GM12874 (cell line): ENCODE results near the gene C1orf50.

Experiments used
- TF ChIP-seq, protein P1 (sequence below): IDR thresholded peaks from 2 replicates; pipeline ENCODE4 v1.5.1; 2011; ENCODE audit warnings: low read depth, mild to moderate bottlenecking, control low read depth, low read length, moderate library complexity; ENCODE audit not compliant: insufficient read depth

C1orf50 gene

DNA sequence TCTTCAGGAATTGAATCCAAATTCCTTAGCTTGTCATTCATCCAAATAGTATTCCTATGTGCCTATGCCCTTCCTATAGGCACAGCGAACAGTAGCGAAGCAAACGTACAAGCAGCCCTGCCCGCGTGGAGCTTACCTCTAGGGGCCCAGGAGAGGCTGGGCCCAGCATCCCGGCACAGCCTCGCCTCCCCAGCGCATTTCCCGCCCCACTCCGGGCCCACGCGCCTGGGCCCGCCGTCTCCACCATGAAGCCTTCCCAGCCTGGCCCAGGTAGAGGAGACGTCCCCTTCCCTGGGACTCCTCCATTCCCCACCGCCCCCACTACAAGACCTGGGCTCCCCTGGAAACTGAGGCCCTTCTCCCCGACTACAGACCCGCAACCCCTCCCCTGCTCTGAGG, 17.5 kb downstream of the C1orf50 start:
- TF ChIP-seq, protein P1, sequence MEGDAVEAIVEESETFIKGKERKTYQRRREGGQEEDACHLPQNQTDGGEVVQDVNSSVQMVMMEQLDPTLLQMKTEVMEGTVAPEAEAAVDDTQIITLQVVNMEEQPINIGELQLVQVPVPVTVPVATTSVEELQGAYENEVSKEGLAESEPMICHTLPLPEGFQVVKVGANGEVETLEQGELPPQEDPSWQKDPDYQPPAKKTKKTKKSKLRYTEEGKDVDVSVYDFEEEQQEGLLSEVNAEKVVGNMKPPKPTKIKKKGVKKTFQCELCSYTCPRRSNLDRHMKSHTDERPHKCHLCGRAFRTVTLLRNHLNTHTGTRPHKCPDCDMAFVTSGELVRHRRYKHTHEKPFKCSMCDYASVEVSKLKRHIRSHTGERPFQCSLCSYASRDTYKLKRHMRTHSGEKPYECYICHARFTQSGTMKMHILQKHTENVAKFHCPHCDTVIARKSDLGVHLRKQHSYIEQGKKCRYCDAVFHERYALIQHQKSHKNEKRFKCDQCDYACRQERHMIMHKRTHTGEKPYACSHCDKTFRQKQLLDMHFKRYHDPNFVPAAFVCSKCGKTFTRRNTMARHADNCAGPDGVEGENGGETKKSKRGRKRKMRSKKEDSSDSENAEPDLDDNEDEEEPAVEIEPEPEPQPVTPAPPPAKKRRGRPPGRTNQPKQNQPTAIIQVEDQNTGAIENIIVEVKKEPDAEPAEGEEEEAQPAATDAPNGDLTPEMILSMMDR, result no peak

DNA sequence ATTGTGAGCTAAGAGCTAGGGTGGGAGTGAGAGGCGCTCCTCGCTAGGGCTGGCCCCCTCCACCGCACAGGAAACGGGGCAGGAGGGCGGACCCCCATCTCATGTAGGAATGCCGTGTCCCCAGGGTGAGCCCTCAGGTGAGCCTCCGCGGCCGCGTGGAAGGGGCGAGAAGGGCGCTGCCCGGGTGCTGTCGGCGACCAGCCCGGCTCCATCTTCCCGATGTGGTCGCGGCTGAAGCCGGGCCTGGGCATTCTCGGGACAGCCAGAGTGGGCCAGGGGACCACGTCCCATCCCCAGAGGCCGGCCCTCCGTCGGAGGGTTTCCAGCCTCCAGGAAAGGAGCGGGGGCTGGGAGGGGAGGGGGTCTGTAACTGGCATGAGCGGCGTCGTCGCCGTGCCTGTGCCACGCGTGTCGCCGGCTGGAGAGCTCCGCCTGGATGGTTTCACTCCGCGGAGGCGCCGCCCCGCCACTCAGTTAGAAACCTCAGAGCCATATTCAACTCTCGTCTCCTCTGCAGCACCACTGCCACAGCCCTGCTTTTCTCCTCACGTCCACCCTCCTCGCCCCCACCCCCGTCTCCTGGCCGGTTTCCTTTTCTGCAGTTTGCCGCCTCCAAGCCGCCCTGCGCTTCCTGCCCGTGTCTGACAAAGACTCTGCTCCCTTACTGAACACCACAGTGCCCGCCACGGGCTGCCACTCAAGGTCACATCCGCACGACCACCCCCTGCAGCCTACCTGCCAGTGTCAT, 18.1 kb downstream of the C1orf50 start, which contains the start of gene TMEM269:
Gene TMEM269 (plus strand): TSS at position 46 of the 748 bp plus-strand sequence. CDS start 4,903 bp downstream, outside the sequence.
- TF ChIP-seq, protein P1, result no peak

DNA sequence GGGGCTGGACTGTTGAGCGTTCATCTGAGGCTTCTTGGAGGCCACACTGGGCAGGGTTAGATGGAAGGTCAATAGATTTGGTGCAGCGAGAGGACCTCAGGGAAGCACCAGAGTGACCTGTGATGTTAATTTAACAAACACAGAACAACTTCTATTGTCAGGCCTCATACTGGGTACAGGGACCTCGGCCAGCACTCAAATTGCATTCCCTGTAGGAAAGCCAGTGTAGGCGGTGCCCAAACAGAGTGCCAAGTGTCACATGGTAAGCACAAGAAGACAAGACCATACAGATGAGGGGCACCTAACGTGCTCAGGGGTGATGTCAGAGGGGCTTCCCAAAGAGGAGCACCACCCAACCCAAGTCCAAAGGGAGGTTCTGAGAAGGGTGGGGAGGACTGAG, 19.0 kb downstream of the C1orf50 start:
- TF ChIP-seq, protein P1, result no peak

DNA sequence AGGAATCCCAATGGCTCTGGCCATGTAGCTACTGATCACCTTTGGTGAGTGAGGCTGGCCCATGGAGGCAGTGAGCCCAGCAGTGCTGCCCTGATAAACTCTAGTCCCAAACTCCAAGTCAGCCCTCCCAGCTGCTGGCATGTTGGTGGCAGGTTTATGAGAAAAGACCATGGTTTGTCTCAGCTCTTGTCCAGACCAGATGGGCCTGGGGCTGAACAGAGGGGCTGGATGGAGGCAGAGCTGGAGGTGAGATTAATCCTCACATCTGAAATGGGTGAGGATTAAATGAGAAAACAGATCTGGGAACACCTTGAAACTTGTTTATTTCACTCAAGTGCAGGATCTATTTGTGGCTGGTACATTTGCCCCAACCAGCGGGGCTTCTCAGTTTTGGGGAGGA, 21.0 kb downstream of the C1orf50 start:
- TF ChIP-seq, protein P1, result no peak

DNA sequence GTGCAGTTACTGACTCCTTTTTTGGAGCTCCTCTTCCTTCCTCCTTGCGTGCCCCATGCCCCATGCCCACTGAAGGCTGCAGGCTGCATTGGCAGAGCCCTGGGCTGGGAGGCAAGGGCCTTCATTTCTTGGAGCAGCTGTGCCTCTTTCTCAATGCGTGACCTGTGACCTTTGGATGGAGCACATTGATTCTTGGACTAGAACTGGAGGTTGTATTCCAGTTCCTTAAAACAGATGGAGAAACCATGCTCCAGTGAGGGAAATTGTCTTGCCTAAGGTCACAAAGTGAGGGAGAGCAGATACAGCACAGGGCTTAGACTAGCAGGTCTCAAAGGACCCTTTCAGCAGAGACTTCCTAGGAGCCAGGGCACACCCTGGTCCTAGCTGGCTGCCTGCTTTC, 26.8 kb downstream of the C1orf50 start:
- TF ChIP-seq, protein P1, result no peak

GRCh38 chr1:42797414-42797813, 30.4 kb downstream of the C1orf50 start:
- TF ChIP-seq, protein P1, result no peak

DNA sequence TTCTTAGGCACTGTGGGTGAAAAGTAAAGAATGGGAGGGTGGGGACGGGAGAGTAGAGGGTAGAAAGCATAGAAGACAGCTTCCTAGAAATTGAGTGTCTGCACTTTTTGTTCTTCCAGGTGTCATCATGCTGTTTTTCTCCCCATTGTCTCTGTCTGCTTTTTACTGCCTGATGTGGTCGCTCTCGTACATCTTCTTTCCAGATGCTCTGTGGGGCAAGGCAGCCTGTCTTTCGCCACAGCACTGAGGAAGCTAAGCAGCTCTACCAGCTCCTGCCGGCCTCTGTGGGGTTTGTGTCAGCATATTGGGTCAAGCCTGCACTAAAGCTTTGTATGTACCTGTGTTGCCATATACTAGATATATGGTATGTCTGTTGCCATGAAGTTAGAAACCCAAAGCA, 30.9 kb downstream of the C1orf50 start:
- TF ChIP-seq, protein P1, result no peak
